HCT116 (cell line): ENCODE data around the gene CMC4. TPM values are rescaled to one million over a fixed set of nuclear protein-coding genes. Genes with fewer than 3 reads are reported as not detected.

Source experiments
- ATAC-seq: fragments of 200-7000 bp; cut with Tn5 transposase; 2 replicates; pipeline ENCODE4 v1.9.1; 2020; ENCODE audit warnings: mild to moderate bottlenecking, moderate library complexity
- BruUV-seq: library from RNA; stranded (reverse); fragments of 400-500 nt; replicated peaks from 2 replicates; lab custom pipeline; 2021; lab: Mats Ljungman, UMichigan
- CTCF ChIA-PET: fragments of 300-600 bp; sonication (Branson Sonifier 250); formaldehyde crosslinking; loops from one replicate; lab custom pipeline; 2021; ENCODE audit warnings: antibody characterized with exemption; lab: Charles Lee
- POLR2A ChIA-PET: fragments of 300-600, 350-600 bp; sonication (Branson Sonifier 250); formaldehyde crosslinking; loops from one replicate; lab custom pipeline; 2021; ENCODE audit warnings: antibody characterized with exemption; lab: Charles Lee
- RAD21 ChIA-PET, 2 experiments: fragments of 300-600 bp; sonication (Branson Sonifier 250); formaldehyde crosslinking; loops; one replicate each; lab custom pipeline; 2023; ENCODE audit warnings: low total read pairs in 2 of 2; ENCODE audit not compliant: uncharacterized antibody in 2 of 2, unreplicated experiment in 2 of 2, low non-redundant PET in 1 of 2; lab: Charles Lee
- DNase-seq: peaks from one replicate; pipeline ENCODE4 v3.0.0-alpha.2; 2010; ENCODE audit warnings: low read depth, low spot score
- H2AFZ ChIP-seq: fragments of 200-600 bp; shearing (Covaris generic), sonication (generic); 2 replicates; pipeline ENCODE4 v1.6.1; 2017; ENCODE audit warnings: low read depth, mixed run types, mixed read lengths, antibody characterized with exemption, low read length; ENCODE audit not compliant: poor library complexity, severe bottlenecking
- H3K27ac ChIP-seq: 2 replicates; pipeline ENCODE4 v1.5.1; 2012; ENCODE audit warnings: low read depth, low read length
- H3K27me3 ChIP-seq: fragments of 200-600 bp; sonication (generic); 2 replicates; pipeline ENCODE4 v1.6.1; 2016; ENCODE audit warnings: mixed run types, low read length, mixed read lengths; ENCODE audit not compliant: insufficient read depth
- H3K36me3 ChIP-seq, 2 experiments: fragments of 200-500 bp in 1 of 2; fragments of 200-600 bp in 1 of 2; sonication (Bioruptor generic) in 1 of 2; sonication (generic) in 1 of 2; 2 replicates each; pipeline versions ENCODE4 v1.5.1 to v1.6.1; 2014 to 2016; ENCODE audit warnings: low read length in 2 of 2, inconsistent platforms in 1 of 2, mixed read lengths in 1 of 2, mixed run types in 1 of 2; ENCODE audit not compliant: insufficient read depth in 2 of 2, control insufficient read depth in 1 of 2
- H3K4me1 ChIP-seq, 2 experiments: fragments of 200-600 bp in 1 of 2; sonication (generic) in 1 of 2; 2 replicates each; pipeline versions ENCODE4 v1.5.1 to v1.6.1; 2012 to 2017; ENCODE audit warnings: low read length in 2 of 2, inconsistent platforms in 1 of 2, mild to moderate bottlenecking in 1 of 2, mixed read lengths in 1 of 2, mixed run types in 1 of 2, moderate library complexity in 1 of 2; ENCODE audit not compliant: insufficient read depth in 2 of 2, control insufficient read depth in 1 of 2
- H3K4me2 ChIP-seq: fragments of 200-600 bp; sonication (generic); 2 replicates; pipeline ENCODE4 v1.6.1; 2017; ENCODE audit warnings: mixed run types, low read length, mixed read lengths
- H3K4me3 ChIP-seq, 2 experiments: fragments of 200-600 bp in 1 of 2; sonication (generic) in 1 of 2; replicated peaks in 1 of 2; 2 replicates each; pipeline ENCODE4 v1.5.1; 2011 to 2016; ENCODE audit warnings: low read length in 2 of 2, control low read depth in 1 of 2, low read depth in 1 of 2, mild to moderate bottlenecking in 1 of 2, mixed read lengths in 1 of 2, mixed run types in 1 of 2
- H3K79me2 ChIP-seq: fragments of 200-600 bp; sonication (generic); 2 replicates; pipeline ENCODE4 v1.6.1; 2017; ENCODE audit warnings: mild to moderate bottlenecking, mixed run types, low read length, moderate library complexity, mixed read lengths; ENCODE audit not compliant: insufficient read depth
- H3K9ac ChIP-seq: fragments of 200-600 bp; sonication (generic); 2 replicates; pipeline ENCODE4 v1.6.1; 2016; ENCODE audit warnings: low read length, mixed read lengths
- H3K9me2 ChIP-seq: fragments of 200-600 bp; sonication (generic), shearing (Covaris generic); 2 replicates; pipeline ENCODE4 v1.6.1; 2017; ENCODE audit warnings: mixed run types, mild to moderate bottlenecking, moderate library complexity; ENCODE audit not compliant: insufficient read depth
- H3K9me3 ChIP-seq, 2 experiments: fragments of 200-500 bp in 1 of 2; fragments of 200-600 bp in 1 of 2; sonication (Bioruptor generic) in 1 of 2; sonication (generic) in 1 of 2; 2 replicates each; pipeline ENCODE4 v1.6.1; 2014 to 2017; ENCODE audit warnings: low read length in 2 of 2, mixed read lengths in 2 of 2, inconsistent platforms in 1 of 2, low read depth in 1 of 2, mild to moderate bottlenecking in 1 of 2, mixed run types in 1 of 2, moderate library complexity in 1 of 2; ENCODE audit not compliant: control insufficient read depth in 1 of 2, insufficient read depth in 1 of 2
- H4K20me1 ChIP-seq: fragments of 200-600 bp; sonication (generic), shearing (Covaris generic); 2 replicates; pipeline ENCODE4 v1.6.1; 2017; ENCODE audit warnings: mixed run types, mild to moderate bottlenecking, moderate library complexity; ENCODE audit not compliant: insufficient read depth
- ATF3 ChIP-seq: IDR thresholded peaks from 2 replicates; pipeline ENCODE4 v1.6.1; 2012
- EZH2phosphoT487 ChIP-seq: fragments of 200-600 bp; IDR thresholded peaks from 2 replicates; pipeline ENCODE4 v1.6.1; 2018; ENCODE audit warnings: antibody characterized with exemption, borderline replicate concordance
- JUND ChIP-seq: IDR thresholded peaks from 2 replicates; pipeline ENCODE4 v1.6.1; 2012
- ZBTB33 ChIP-seq: IDR thresholded peaks from 2 replicates; pipeline ENCODE4 v1.6.1; 2011; ENCODE audit warnings: mild to moderate bottlenecking, low read length, moderate library complexity; ENCODE audit not compliant: insufficient replicate concordance; ENCODE audit errors: extremely low read depth
- ZNF274 ChIP-seq: fragments of 200-500 bp; sonication (Bioruptor generic); IDR thresholded peaks from 2 replicates; pipeline ENCODE4 v1.6.1; 2014; ENCODE audit warnings: mild to moderate bottlenecking, low read depth, low read length, inconsistent platforms
- intact Hi-C: fragments of 100-400 bp; cut with micrococcal nuclease; formaldehyde crosslinking; loops from 2 replicates; pipeline ENCODE4 v1.10.0; 2022
- total RNA-seq: library from RNA; stranded (reverse); gene quantifications from one replicate; pipeline ENCODE4 v1.2.1, GENCODE V29; 2021; ENCODE audit not compliant: unreplicated experiment

Gene CMC4
- total RNA-seq, 1 experiment from 2014 or later = 5.3 TPM

GRCh38 chrX:155071694-155072280 is 851 bp upstream of the CMC4 start (continued):
- no peak for TF ChIP-seq ATF3
- TF ChIP-seq JUND = no peak
- no peak for TF ChIP-seq ZNF274
- no peak for TF ChIP-seq ZBTB33
- TF ChIP-seq, all 23 proteins: peak for 0

- DNase-seq (no peak), ATAC-seq (peak; percentile 10)
- TF ChIP-seq ZBTB33 (no peak), EZH2phosphoT487 (no peak)
- Histone ChIP-seq H3K27ac (peak overlapping the region; percentile 45), H2AFZ (no peak overlapping the region), H3K9me2 (no peaks in the 10 kb centered on the region), H3K9ac (peak overlapping the region; percentile 86), H3K9me3 (no peaks in the 10 kb centered on the region), H3K4me3 (peak overlapping the region; percentile 64 to 77), H3K36me3 (peaks cover 0 to 3% of the 10 kb centered on the region in 2 experiments; a peak in 1 of 4 replicates), H3K79me2 (peaks cover 44% of the 10 kb centered on the region), H3K4me1 (peaks cover 15 to 30% of the 10 kb centered on the region in 2 experiments), H3K27me3 (no peaks in the 10 kb centered on the region), H3K4me2 (peak overlapping the region; percentile 81), H4K20me1 (no peaks in the 10 kb centered on the region)
- POLR2A ChIA-PET = no interaction called here
- BruUV-seq = TSS peak; percentile 55
- CTCF ChIA-PET = no interaction called here
- intact Hi-C loops = loop anchor here (2.0 kb wide), 1 partner anchor 44 kb away; the partner anchor contains the start of gene FUNDC2
- RAD21 ChIA-PET = no interaction called here
Observed at GRCh38 chrX:155070663-155070974, 317 bp downstream of the CMC4 start.
